Keratinocyte (primary cell): ENCODE measurements around the gene MPND. TPM values are rescaled to one million over a fixed set of nuclear protein-coding genes. Genes with fewer than 3 reads are reported as not detected.
A peak's percentile ranks its signal among the peaks of the same experiment; 100 is the strongest.

Source experiments
- DNase-seq: peaks from one replicate; pipeline ENCODE4 v3.0.0-alpha.2; 2011; ENCODE audit warnings: low read depth, missing footprints, low spot score
- FAIRE-seq: peaks from 2 replicates; lab custom pipeline; 2011; peaks lifted over from hg19 to GRCh38; lab: Jason Lieb, UNC
- H2AFZ ChIP-seq: 2 replicates; pipeline ENCODE4 v1.6.0; 2012; ENCODE audit warnings: low read length, control low read depth, inconsistent platforms; ENCODE audit not compliant: control insufficient read depth
- H3K27ac ChIP-seq: 2 replicates; pipeline ENCODE4 v1.5.1; 2011; ENCODE audit warnings: low read length; ENCODE audit not compliant: control insufficient read depth, insufficient read depth
- H3K27me3 ChIP-seq: 3 replicates; pipeline ENCODE4 v1.6.0; 2011; ENCODE audit warnings: low read length; ENCODE audit not compliant: control insufficient read depth, insufficient read depth; ENCODE audit errors: extremely low read depth
- H3K36me3 ChIP-seq, 2 experiments: 2 replicates in 1 of 2; 3 replicates in 1 of 2; pipeline ENCODE4 v1.5.1; 2011; ENCODE audit warnings: low read length in 2 of 2, mild to moderate bottlenecking in 1 of 2; ENCODE audit not compliant: control insufficient read depth in 2 of 2, insufficient read depth in 2 of 2; ENCODE audit errors: extremely low read depth in 1 of 2
- H3K4me1 ChIP-seq: 3 replicates; pipeline ENCODE4 v1.5.1; 2011; ENCODE audit warnings: low read length; ENCODE audit not compliant: control insufficient read depth, insufficient read depth; ENCODE audit errors: extremely low read depth
- H3K4me2 ChIP-seq: 3 replicates; pipeline ENCODE4 v1.6.0; 2011; ENCODE audit warnings: low read depth, low read length; ENCODE audit not compliant: control insufficient read depth, insufficient read depth; ENCODE audit errors: extremely low read depth
- H3K4me3 ChIP-seq, 3 experiments: fragments of 200-600 bp in 1 of 3; sonication (generic) in 1 of 3; 2 replicates in 2 of 3; 3 replicates in 1 of 3; pipeline ENCODE4 v1.5.1; 2011 to 2016; ENCODE audit warnings: low read length in 3 of 3, mild to moderate bottlenecking in 3 of 3, control low read depth in 2 of 3, inconsistent platforms in 1 of 3, low read depth in 1 of 3, mixed read lengths in 1 of 3, mixed run types in 1 of 3, moderate library complexity in 1 of 3; ENCODE audit not compliant: control insufficient read depth in 2 of 3, insufficient read depth in 2 of 3; ENCODE audit errors: extremely low read depth in 1 of 3
- H3K79me2 ChIP-seq: 2 replicates; pipeline ENCODE4 v1.6.0; 2012; ENCODE audit warnings: low read length; ENCODE audit not compliant: control insufficient read depth, insufficient read depth
- H3K9ac ChIP-seq: 3 replicates; pipeline ENCODE4 v1.6.0; 2011; ENCODE audit warnings: low read length; ENCODE audit not compliant: control insufficient read depth, insufficient read depth; ENCODE audit errors: extremely low read depth
- H3K9me1 ChIP-seq: 3 replicates; pipeline ENCODE4 v1.6.0; 2011; ENCODE audit warnings: low read length; ENCODE audit not compliant: control insufficient read depth, insufficient read depth; ENCODE audit errors: extremely low read depth
- H3K9me3 ChIP-seq: 2 replicates; pipeline ENCODE4 v1.5.1; 2012; ENCODE audit warnings: low read depth, low read length; ENCODE audit not compliant: control insufficient read depth
- H4K20me1 ChIP-seq: 3 replicates; pipeline ENCODE4 v1.6.0; 2011; ENCODE audit warnings: low read length; ENCODE audit not compliant: control insufficient read depth, insufficient read depth; ENCODE audit errors: extremely low read depth
- EZH2 ChIP-seq: IDR thresholded peaks from one replicate; pipeline ENCODE4 v1.6.1; 2012; ENCODE audit warnings: inconsistent platforms, mild to moderate bottlenecking, low read length, moderate library complexity
- dilution Hi-C: fragments of 300-500 bp; cut with MboI; formaldehyde crosslinking; loops from one replicate; pipeline ENCODE4 v1.7.0; 2020; ENCODE audit warnings: low sequenced_read_pairs; ENCODE audit not compliant: extremely low pct_ligation_motif_present
- polyA plus RNA-seq, 5 experiments: library from polyadenylated mRNA; depleted of rRNA in 3 of 5; stranded (reverse) in 3 of 5; stranded (forward) in 1 of 5; unstranded in 1 of 5; fragments of >200 nt; gene quantifications; 1 replicate in 1 of 5; 2 replicates in 3 of 5; 3 replicates in 1 of 5; pipeline versions ENCODE4 v1.2.1 to v1.2.3, GENCODE V29; 2011 to 2012; ENCODE audit warnings: missing spikeins in 2 of 5, low read depth in 1 of 5, low replicate concordance in 1 of 5
- TF ChIP-seq, protein P1 (sequence below), 3 experiments: IDR thresholded peaks in 1 of 3; conservative IDR thresholded peaks in 1 of 3; optimal IDR thresholded peaks in 1 of 3; 2 replicates in 2 of 3; 3 replicates in 1 of 3; pipeline versions ENCODE3 to v1.5.1; 2011; ENCODE audit warnings: low read length in 3 of 3, mild to moderate bottlenecking in 3 of 3, moderate library complexity in 2 of 3, control low read depth in 1 of 3, inconsistent platforms in 1 of 3; ENCODE audit not compliant: insufficient read depth in 2 of 3; ENCODE audit errors: extremely low read depth in 1 of 3

The MPND gene
- polyA plus RNA-seq, 1 donor (not counting 4 experiments of a cell fraction or from before 2014, with no cell fraction given): 4.2 TPM

DNA sequence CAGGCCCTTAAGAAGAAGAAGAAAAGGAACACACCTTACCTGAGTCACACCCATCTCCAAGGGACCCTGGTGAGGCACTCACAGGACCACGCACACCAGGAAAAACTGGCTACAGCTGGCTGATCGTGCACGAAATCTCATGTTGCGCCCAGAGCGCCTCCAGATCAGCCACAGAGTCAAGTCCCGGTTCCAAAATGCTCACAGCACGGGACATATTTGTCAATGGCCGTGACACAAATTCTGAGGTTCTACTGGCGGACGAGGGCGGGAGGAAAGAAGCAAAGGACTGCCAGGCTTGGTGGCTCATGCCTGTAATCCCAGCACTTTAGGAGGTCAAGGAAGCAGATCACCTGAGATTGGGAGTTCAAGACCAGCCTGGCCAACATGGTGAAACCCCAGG lies 35.5 kb downstream of the MPND start:
- Histone ChIP-seq H3K9ac (peak overlapping the region; percentile 33), H4K20me1 (peaks cover 20% of the 10 kb centered on the region), H3K79me2 (peaks cover 60% of the 10 kb centered on the region), H3K27ac (peak overlapping the region; percentile 78), H2AFZ (no peak overlapping the region), H3K27me3 (no peaks in the 10 kb centered on the region), H3K4me3 (peak overlapping the region in 1 of 3 experiments; percentile 24), H3K9me1 (peaks cover 11% of the 10 kb centered on the region), H3K36me3 (peaks cover 6 to 7% of the 10 kb centered on the region in 2 experiments), H3K9me3 (no peaks in the 10 kb centered on the region), H3K4me1 (peaks cover 79% of the 10 kb centered on the region), H3K4me2 (peak overlapping the region; percentile 43)
- FAIRE-seq (no peak), DNase-seq (no peak)
- dilution Hi-C loops: no loop called here
- TF ChIP-seq, protein P1, sequence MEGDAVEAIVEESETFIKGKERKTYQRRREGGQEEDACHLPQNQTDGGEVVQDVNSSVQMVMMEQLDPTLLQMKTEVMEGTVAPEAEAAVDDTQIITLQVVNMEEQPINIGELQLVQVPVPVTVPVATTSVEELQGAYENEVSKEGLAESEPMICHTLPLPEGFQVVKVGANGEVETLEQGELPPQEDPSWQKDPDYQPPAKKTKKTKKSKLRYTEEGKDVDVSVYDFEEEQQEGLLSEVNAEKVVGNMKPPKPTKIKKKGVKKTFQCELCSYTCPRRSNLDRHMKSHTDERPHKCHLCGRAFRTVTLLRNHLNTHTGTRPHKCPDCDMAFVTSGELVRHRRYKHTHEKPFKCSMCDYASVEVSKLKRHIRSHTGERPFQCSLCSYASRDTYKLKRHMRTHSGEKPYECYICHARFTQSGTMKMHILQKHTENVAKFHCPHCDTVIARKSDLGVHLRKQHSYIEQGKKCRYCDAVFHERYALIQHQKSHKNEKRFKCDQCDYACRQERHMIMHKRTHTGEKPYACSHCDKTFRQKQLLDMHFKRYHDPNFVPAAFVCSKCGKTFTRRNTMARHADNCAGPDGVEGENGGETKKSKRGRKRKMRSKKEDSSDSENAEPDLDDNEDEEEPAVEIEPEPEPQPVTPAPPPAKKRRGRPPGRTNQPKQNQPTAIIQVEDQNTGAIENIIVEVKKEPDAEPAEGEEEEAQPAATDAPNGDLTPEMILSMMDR (optimal IDR thresholded peaks at IDR 0.05 in 1 of 3, IDR thresholded peaks at IDR 0.05 in 1 of 3, conservative IDR thresholded peaks at IDR 0.05 in 1 of 3; ENCODE audit: extremely low read depth in 1 of 3, insufficient read depth in 2 of 3, low read length in 3 of 3): no peak
- TF ChIP-seq EZH2: no peak

DNA sequence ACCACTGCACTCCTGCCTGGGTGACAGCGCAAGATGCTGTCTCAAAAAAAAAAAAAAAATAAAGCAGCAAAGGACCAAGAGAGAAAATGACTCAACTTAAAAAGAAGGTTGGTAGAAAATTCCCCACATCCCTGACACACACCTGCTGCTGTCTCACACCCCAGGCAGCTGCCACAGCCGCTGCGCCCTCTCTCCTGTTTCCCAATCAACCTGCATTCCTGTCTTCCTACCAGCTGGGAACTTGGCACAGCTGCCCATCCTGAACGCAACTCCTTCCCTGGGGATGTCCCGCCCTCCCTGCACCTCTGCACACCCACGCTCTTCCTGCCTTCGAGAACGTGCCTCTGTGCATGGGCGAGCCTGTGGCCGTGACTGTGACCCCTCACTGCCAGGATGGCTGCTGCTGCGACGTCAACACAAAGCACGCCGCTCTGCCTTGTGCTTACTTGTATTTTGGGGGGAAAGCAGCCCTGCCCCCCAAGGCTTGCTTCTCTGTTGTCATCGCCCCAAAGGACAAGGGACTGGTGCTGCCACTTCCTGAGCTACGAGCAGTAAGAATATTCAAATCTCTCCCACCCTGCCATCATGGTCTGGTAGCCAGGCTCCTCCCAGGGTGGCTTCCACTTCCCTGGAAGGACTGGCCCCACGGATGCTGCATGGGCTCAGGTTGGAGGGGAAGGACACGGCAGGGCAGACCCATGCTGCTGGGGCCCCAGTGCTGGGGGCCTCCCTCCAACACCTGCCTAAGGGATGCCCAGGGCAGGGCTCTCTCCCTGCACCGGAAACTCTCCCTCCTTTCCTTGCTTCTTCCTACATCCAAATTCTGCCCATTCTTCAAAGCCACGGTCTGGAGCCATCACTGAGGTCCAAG lies 36.3 kb downstream of the MPND start:
- Histone ChIP-seq H3K4me3 (peak overlapping the region in 2 of 3 experiments; percentile 5 to 36), H3K4me2 (peak overlapping the region; percentile 76), H3K27me3 (no peaks in the 10 kb centered on the region), H2AFZ (no peak overlapping the region), H3K4me1 (peaks cover 73% of the 10 kb centered on the region), H3K9me1 (peaks cover 10% of the 10 kb centered on the region), H3K9ac (peak overlapping the region; percentile 49), H3K36me3 (peaks cover 7 to 11% of the 10 kb centered on the region in 2 experiments), H3K9me3 (no peaks in the 10 kb centered on the region), H4K20me1 (peaks cover 19% of the 10 kb centered on the region), H3K27ac (peak overlapping the region; percentile 78), H3K79me2 (peaks cover 60% of the 10 kb centered on the region)
- FAIRE-seq (peak; percentile 82), DNase-seq (peak; percentile 92)
- dilution Hi-C loops: no loop called here
- TF ChIP-seq, protein P1 (optimal IDR thresholded peaks at IDR 0.05 in 1 of 3, IDR thresholded peaks at IDR 0.05 in 1 of 3, conservative IDR thresholded peaks at IDR 0.05 in 1 of 3; ENCODE audit: extremely low read depth in 1 of 3, insufficient read depth in 2 of 3, low read length in 3 of 3): peak in 1 of 3 experiments; percentile 25
- no peak for TF ChIP-seq EZH2
